ENCODE data around the gene ZNF816. TPM values are rescaled to one million over a fixed set of nuclear protein-coding genes. Genes with fewer than 3 reads are reported as not detected.
"Not testable (repeated sequence)": the region's sequence is repeated elsewhere in the genome, so short reads cannot be mapped to it uniquely, and the experiment has no call there.

ZNF816 gene
- total RNA-seq, 4 donors from 2014 or later = 6.8 to 14.5 (median 9.2) TPM

GRCh38 chr19:52988506-52988905 is 25.8 kb upstream of the ZNF816 start:
- H3K9me3 ChIP-seq = no peaks in the 10 kb centered on the region
- no peaks in the 10 kb centered on the region for H3K27me3 ChIP-seq
- peaks cover 19% of the 10 kb centered on the region for H3K4me1 ChIP-seq
- H3K36me3 ChIP-seq = peaks cover 19% of the 10 kb centered on the region
- H3K4me3 ChIP-seq = no peak overlapping the region
- no peak overlapping the region for H3K27ac ChIP-seq
- TF ChIP-seq POLR2AphosphoS5 (IDR thresholded peaks at IDR 0.05) (no peak), POLR2A (IDR thresholded peaks at IDR 0.05) (no peak), CTCF (IDR thresholded peaks at IDR 0.05) (no peak)
- DNase-seq (ENCODE audit: low spot score in 2 of 2) = no peak
- WGBS = 94% methylated on average over 5 of the region's 5 CpGs

- Histone ChIP-seq H3K9me3 (no peaks in the 10 kb centered on the region), H3K27me3 (no peaks in the 10 kb centered on the region), H3K27ac (no peak overlapping the region), H3K4me3 (no peak overlapping the region), H3K4me1 (peaks cover 11% of the 10 kb centered on the region), H3K36me3 (peaks cover 19% of the 10 kb centered on the region)
- no peak for DNase-seq (ENCODE audit: low spot score in 2 of 2)
- WGBS = 96% methylated on average over 4 of the region's 4 CpGs
- TF ChIP-seq POLR2A (IDR thresholded peaks at IDR 0.05) = no peak
- no peak for TF ChIP-seq CTCF (IDR thresholded peaks at IDR 0.05)
- TF ChIP-seq POLR2AphosphoS5 (IDR thresholded peaks at IDR 0.05) = no peak
- TF ChIP-seq EP300 (IDR thresholded peaks at IDR 0.05) = no peak
These were observed 24.5 kb upstream of the ZNF816 start for GRCh38 chr19:52987221-52987620.

- not testable (repeated sequence) for H3K4me3 ChIP-seq; H3K27ac ChIP-seq; DNase-seq (ENCODE audit: low spot score in 2 of 2); H3K27me3 ChIP-seq; H3K9me3 ChIP-seq; H3K4me1 ChIP-seq
- WGBS = 90% methylated on average over 3 of the region's 3 CpGs
- H3K36me3 ChIP-seq = peaks cover 23% of the 10 kb centered on the region
These were observed 20.5 kb upstream of the ZNF816 start for GRCh38 chr19:52983167-52983566.

- no peaks in the 10 kb centered on the region for H3K27me3 ChIP-seq
- TF ChIP-seq POLR2AphosphoS5 (IDR thresholded peaks at IDR 0.05) = no peak
- TF ChIP-seq EP300 (IDR thresholded peaks at IDR 0.05) = no peak
- no peak for TF ChIP-seq CTCF (IDR thresholded peaks at IDR 0.05)
- no peak for TF ChIP-seq POLR2A (IDR thresholded peaks at IDR 0.05)
- no peaks in the 10 kb centered on the region for H3K4me1 ChIP-seq
- H3K27ac ChIP-seq = no peak overlapping the region
- peaks cover 13% of the 10 kb centered on the region for H3K36me3 ChIP-seq
- H3K9me3 ChIP-seq = no peaks in the 10 kb centered on the region
- whole genome bisulfite sequencing = 60% methylated on average over 4 of the region's 4 CpGs
- DNase-seq (ENCODE audit: low spot score in 2 of 2) = no peak
- no peak overlapping the region for H3K4me3 ChIP-seq
These were observed 18.6 kb upstream of the ZNF816 start for GRCh38 chr19:52981329-52981728.

- Histone ChIP-seq H3K4me3 (no peak overlapping the region), H3K27ac (no peak overlapping the region), H3K27me3 (no peaks in the 10 kb centered on the region), H3K9me3 (peaks cover 16% of the 10 kb centered on the region), H3K4me1 (peaks cover 8% of the 10 kb centered on the region), H3K36me3 (peaks cover 15% of the 10 kb centered on the region)
- DNase-seq (ENCODE audit: low spot score in 2 of 2) = no peak
- no peak for TF ChIP-seq POLR2A (IDR thresholded peaks at IDR 0.05)
- TF ChIP-seq CTCF (IDR thresholded peaks at IDR 0.05) = no peak
- TF ChIP-seq POLR2AphosphoS5 (IDR thresholded peaks at IDR 0.05) = no peak
- TF ChIP-seq EP300 (IDR thresholded peaks at IDR 0.05) = no peak
- 99% methylated on average over 2 of the region's 2 CpGs for WGBS
These were observed 5.1 kb upstream of the ZNF816 start for GRCh38 chr19:52967772-52968171.

GRCh38 chr19:52963247-52963618 is 552 bp upstream of the ZNF816 start:
- peaks cover 6% of the 10 kb centered on the region for H3K9me3 ChIP-seq
- peaks cover 17% of the 10 kb centered on the region for H3K36me3 ChIP-seq
- H3K4me1 ChIP-seq = peaks cover 21% of the 10 kb centered on the region
- peak overlapping the region; percentile 87 for H3K27ac ChIP-seq
- TF ChIP-seq EP300 (IDR thresholded peaks at IDR 0.05) = no peak
- TF ChIP-seq CTCF (IDR thresholded peaks at IDR 0.05) = no peak
- no peak for TF ChIP-seq POLR2AphosphoS5 (IDR thresholded peaks at IDR 0.05)
- no peak for TF ChIP-seq POLR2A (IDR thresholded peaks at IDR 0.05)
- H3K4me3 ChIP-seq = peak overlapping the region; percentile 76
- 4% methylated on average over 12 of the region's 12 CpGs for WGBS
- no peaks in the 10 kb centered on the region for H3K27me3 ChIP-seq
- peak in 1 of 2 donors; percentile 58 for DNase-seq (ENCODE audit: low spot score in 2 of 2)

Measured in suprapubic skin (tissue), 4 donors.